Astrocyte (in vitro differentiated cells and primary cell): ENCODE measurements around the gene PBOV1. TPM values are rescaled to one million over a fixed set of nuclear protein-coding genes. Genes with fewer than 3 reads are reported as not detected.

Source experiments
- DNase-seq: peaks from one replicate; pipeline ENCODE4 v3.0.0-alpha.2; 2010; ENCODE audit warnings: low read depth
- FAIRE-seq: peaks from 2 replicates; lab custom pipeline; 2011; peaks lifted over from hg19 to GRCh38; lab: Jason Lieb, UNC
- H2AFZ ChIP-seq: 2 replicates; pipeline ENCODE4 v1.6.0; 2012; ENCODE audit warnings: low read depth, low read length, inconsistent platforms
- H3K27ac ChIP-seq: 2 replicates; pipeline ENCODE4 v1.5.1; 2011; ENCODE audit warnings: low read depth, low read length, inconsistent platforms
- H3K27me3 ChIP-seq: 2 replicates; pipeline ENCODE4 v1.6.0; 2011; ENCODE audit warnings: low read length, inconsistent platforms; ENCODE audit not compliant: insufficient read depth
- H3K36me3 ChIP-seq: 2 replicates; pipeline ENCODE4 v1.5.1; 2011; ENCODE audit warnings: low read length, inconsistent platforms; ENCODE audit not compliant: insufficient read depth
- H3K4me1 ChIP-seq: 2 replicates; pipeline ENCODE4 v1.5.1; 2011; ENCODE audit warnings: low read length, inconsistent platforms; ENCODE audit not compliant: insufficient read depth
- H3K4me2 ChIP-seq: 2 replicates; pipeline ENCODE4 v1.6.0; 2012; ENCODE audit warnings: low read length, inconsistent platforms
- H3K4me3 ChIP-seq: 2 replicates; pipeline ENCODE4 v1.5.1; 2011; ENCODE audit warnings: low read depth, mild to moderate bottlenecking, low read length, inconsistent platforms; ENCODE audit not compliant: insufficient read depth
- H3K79me2 ChIP-seq: 2 replicates; pipeline ENCODE4 v1.6.0; 2012; ENCODE audit warnings: mild to moderate bottlenecking, low read length, inconsistent platforms; ENCODE audit not compliant: insufficient read depth
- H3K9ac ChIP-seq: 2 replicates; pipeline ENCODE4 v1.6.0; 2012; ENCODE audit warnings: mild to moderate bottlenecking, low read length, inconsistent platforms
- H3K9me3 ChIP-seq: 2 replicates; pipeline ENCODE4 v1.5.1; 2012; ENCODE audit warnings: low read depth, mild to moderate bottlenecking, low read length, inconsistent platforms; ENCODE audit not compliant: insufficient read depth
- H4K20me1 ChIP-seq: 2 replicates; pipeline ENCODE4 v1.6.0; 2012; ENCODE audit warnings: low read length, inconsistent platforms; ENCODE audit not compliant: insufficient read depth
- H3K27ac Mint-ChIP-seq: one replicate; pipeline ENCODE4 v1.8.0; 2021; ENCODE audit warnings: mild to moderate bottlenecking, mixed read lengths; ENCODE audit not compliant: unreplicated experiment
- H3K27me3 Mint-ChIP-seq: one replicate; pipeline ENCODE4 v1.8.0; 2021; ENCODE audit warnings: low read depth, mixed read lengths; ENCODE audit not compliant: unreplicated experiment
- H3K36me3 Mint-ChIP-seq: one replicate; pipeline ENCODE4 v1.8.0; 2021; ENCODE audit warnings: low read depth, mixed read lengths; ENCODE audit not compliant: unreplicated experiment
- H3K4me1 Mint-ChIP-seq: one replicate; pipeline ENCODE4 v1.8.0; 2021; ENCODE audit warnings: low read depth, mixed read lengths; ENCODE audit not compliant: unreplicated experiment
- H3K4me3 Mint-ChIP-seq: one replicate; pipeline ENCODE4 v1.8.0; 2021; ENCODE audit warnings: mild to moderate bottlenecking, moderate library complexity, mixed read lengths; ENCODE audit not compliant: unreplicated experiment
- H3K9me3 Mint-ChIP-seq: one replicate; pipeline ENCODE4 v1.8.0; 2021; ENCODE audit warnings: mild to moderate bottlenecking, mixed read lengths; ENCODE audit not compliant: unreplicated experiment
- EZH2 ChIP-seq: IDR thresholded peaks from 2 replicates; pipeline ENCODE4 v1.6.1; 2012; ENCODE audit warnings: mild to moderate bottlenecking, low read length, inconsistent platforms; ENCODE audit not compliant: insufficient read depth
- total RNA-seq: library from RNA; stranded (reverse); gene quantifications from 2 replicates; pipeline ENCODE4 v1.2.1, GENCODE V29; 2021
- TF ChIP-seq, protein P1 (sequence below): IDR thresholded peaks from 2 replicates; pipeline ENCODE4 v1.5.1; 2011; ENCODE audit warnings: low read depth, mild to moderate bottlenecking, inconsistent platforms, low read length, moderate library complexity; ENCODE audit not compliant: insufficient read depth

PBOV1 gene
- total RNA-seq, 1 donor from 2014 or later, result not detected

DNA sequence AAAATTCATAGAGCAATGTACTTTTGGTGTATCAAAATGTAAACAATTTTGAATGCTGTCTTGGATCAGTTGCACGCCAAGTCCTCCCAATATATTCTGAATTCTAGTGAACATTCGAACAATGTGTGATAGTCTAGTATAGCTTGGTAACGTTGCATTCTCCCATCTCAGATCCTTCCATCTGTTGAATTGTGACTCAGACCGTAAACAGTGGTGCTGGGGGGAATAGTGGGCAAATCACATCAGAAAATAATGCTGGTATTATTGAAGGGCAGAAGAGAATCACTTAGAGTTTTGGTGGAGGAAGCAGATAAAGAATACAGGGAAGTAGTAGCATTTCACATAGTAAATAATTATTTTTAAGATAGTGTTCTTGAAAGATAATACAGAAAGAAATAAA, 45.7 kb upstream of the PBOV1 start:
- Histone ChIP-seq H3K4me2 (no peak overlapping the region), H2AFZ (no peak overlapping the region), H3K79me2 (no peaks in the 10 kb centered on the region), H3K36me3 (no peaks in the 10 kb centered on the region), H3K9ac (no peak overlapping the region), H4K20me1 (no peaks in the 10 kb centered on the region), H3K27me3 (no peaks in the 10 kb centered on the region), H3K9me3 (no peaks in the 10 kb centered on the region), H3K4me1 (no peaks in the 10 kb centered on the region), H3K4me3 (no peak overlapping the region), H3K27ac (no peak overlapping the region)
- Mint-ChIP-seq H3K9me3 (peaks cover 2% of the 10 kb centered on the region), H3K36me3 (peaks cover 6% of the 10 kb centered on the region), H3K27me3 (no peaks in the 10 kb centered on the region), H3K4me1 (no peaks in the 10 kb centered on the region), H3K27ac (no peak overlapping the region), H3K4me3 (no peak overlapping the region)
- TF ChIP-seq EZH2, result no peak
- TF ChIP-seq, protein P1, sequence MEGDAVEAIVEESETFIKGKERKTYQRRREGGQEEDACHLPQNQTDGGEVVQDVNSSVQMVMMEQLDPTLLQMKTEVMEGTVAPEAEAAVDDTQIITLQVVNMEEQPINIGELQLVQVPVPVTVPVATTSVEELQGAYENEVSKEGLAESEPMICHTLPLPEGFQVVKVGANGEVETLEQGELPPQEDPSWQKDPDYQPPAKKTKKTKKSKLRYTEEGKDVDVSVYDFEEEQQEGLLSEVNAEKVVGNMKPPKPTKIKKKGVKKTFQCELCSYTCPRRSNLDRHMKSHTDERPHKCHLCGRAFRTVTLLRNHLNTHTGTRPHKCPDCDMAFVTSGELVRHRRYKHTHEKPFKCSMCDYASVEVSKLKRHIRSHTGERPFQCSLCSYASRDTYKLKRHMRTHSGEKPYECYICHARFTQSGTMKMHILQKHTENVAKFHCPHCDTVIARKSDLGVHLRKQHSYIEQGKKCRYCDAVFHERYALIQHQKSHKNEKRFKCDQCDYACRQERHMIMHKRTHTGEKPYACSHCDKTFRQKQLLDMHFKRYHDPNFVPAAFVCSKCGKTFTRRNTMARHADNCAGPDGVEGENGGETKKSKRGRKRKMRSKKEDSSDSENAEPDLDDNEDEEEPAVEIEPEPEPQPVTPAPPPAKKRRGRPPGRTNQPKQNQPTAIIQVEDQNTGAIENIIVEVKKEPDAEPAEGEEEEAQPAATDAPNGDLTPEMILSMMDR, result no peak
- no peak for FAIRE-seq
- DNase-seq, result no peak

DNA sequence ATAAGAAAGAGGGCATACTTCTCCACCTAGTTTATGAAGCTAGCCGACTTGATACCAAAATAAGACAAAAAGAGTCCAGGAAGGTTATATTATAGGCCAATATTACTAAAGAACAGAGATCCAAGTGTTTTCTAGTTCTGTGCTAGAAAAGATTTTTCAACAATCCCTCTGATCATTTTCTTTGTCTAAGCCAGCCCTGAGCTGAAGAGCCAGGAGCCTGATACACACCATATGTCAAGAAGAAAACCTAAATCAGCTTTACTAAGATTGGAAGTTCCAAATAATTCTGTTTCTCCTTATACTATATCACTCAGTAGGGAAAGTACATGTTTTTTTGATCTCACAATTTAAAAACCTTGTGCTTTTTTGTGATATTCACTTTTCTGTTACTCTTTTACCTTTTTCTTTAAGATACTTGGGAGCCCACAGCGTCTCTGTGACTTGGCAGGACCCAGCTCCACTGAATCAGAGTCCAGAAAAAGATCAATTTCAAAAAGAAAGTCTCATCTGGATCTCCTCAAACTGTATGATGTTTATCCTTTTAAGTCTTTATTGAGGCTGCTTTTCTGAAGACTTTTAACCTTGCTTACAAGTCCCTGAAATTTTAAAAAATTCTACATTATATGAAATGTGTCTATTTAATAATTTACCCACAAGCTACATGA, 43.0 kb upstream of the PBOV1 start:
- Mint-ChIP-seq H3K4me1 (no peaks in the 10 kb centered on the region), H3K27ac (no peak overlapping the region), H3K36me3 (peaks cover 6% of the 10 kb centered on the region), H3K27me3 (no peaks in the 10 kb centered on the region), H3K9me3 (peaks cover 2% of the 10 kb centered on the region), H3K4me3 (no peak overlapping the region)
- FAIRE-seq (no peak), DNase-seq (no peak)
- H3K36me3 ChIP-seq, result no peaks in the 10 kb centered on the region
- no peaks in the 10 kb centered on the region for H3K79me2 ChIP-seq
- H3K9me3 ChIP-seq, result no peaks in the 10 kb centered on the region
- H3K4me2 ChIP-seq, result no peak overlapping the region
- no peak overlapping the region for H3K27ac ChIP-seq
- H3K4me1 ChIP-seq, result no peaks in the 10 kb centered on the region
- no peaks in the 10 kb centered on the region for H3K27me3 ChIP-seq
- TF ChIP-seq, protein P1, result no peak
- no peak overlapping the region for H2AFZ ChIP-seq
- no peaks in the 10 kb centered on the region for H4K20me1 ChIP-seq
- H3K9ac ChIP-seq, result no peak overlapping the region
- no peak overlapping the region for H3K4me3 ChIP-seq

DNA sequence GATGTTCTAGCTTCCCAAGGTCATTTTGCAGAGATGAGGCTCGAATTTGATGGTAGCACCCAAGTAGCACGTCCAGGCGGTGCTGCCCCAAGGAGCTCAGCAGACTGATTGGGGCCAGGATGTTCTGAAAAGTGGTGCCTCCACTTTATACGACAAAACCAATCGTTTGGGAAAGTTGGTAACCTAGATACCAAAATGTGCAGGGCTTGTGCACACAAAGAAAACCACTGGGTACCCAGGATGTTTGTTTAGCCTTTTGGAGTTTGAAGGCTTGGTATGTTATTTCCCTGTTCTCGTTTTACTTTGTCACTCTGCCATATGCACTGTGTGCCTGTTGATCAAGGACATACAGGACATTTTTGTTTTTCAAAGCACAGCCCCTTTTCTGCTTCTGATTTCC, 40.7 kb upstream of the PBOV1 start:
- Mint-ChIP-seq H3K4me1 (no peaks in the 10 kb centered on the region), H3K27ac (no peak overlapping the region), H3K4me3 (no peak overlapping the region), H3K9me3 (peaks cover 2% of the 10 kb centered on the region), H3K27me3 (no peaks in the 10 kb centered on the region), H3K36me3 (peaks cover 6% of the 10 kb centered on the region)
- H3K4me1 ChIP-seq, result no peaks in the 10 kb centered on the region
- H4K20me1 ChIP-seq, result no peaks in the 10 kb centered on the region
- H3K4me3 ChIP-seq, result no peak overlapping the region
- H3K79me2 ChIP-seq, result no peaks in the 10 kb centered on the region
- DNase-seq (no peak), FAIRE-seq (no peak)
- no peak overlapping the region for H3K4me2 ChIP-seq
- H3K27me3 ChIP-seq, result no peaks in the 10 kb centered on the region
- no peak for TF ChIP-seq EZH2
- TF ChIP-seq, protein P1, result no peak
- no peak overlapping the region for H3K27ac ChIP-seq
- no peaks in the 10 kb centered on the region for H3K36me3 ChIP-seq
- H3K9me3 ChIP-seq, result no peaks in the 10 kb centered on the region
- no peak overlapping the region for H3K9ac ChIP-seq
- H2AFZ ChIP-seq, result no peak overlapping the region
